NCI-H2029 treated with DMSO at 0.1 percent for 48 hours (cell line): ENCODE measurements around the gene PAAF1.
A peak's percentile ranks its signal among the peaks of the same experiment; 100 is the strongest.
"Not testable (repeated sequence)": the region's sequence is repeated elsewhere in the genome, so short reads cannot be mapped to it uniquely, and the experiment has no call there.

Experiments
- DNase-seq: peaks from one replicate; lab custom pipeline; 2025; lab: John Stamatoyannopoulos, UW

PAAF1 gene

GRCh38 chr11:73876424-73877310 is at the start of gene PAAF1, which contains the start of gene COA4:
Gene PAAF1 (plus strand): TSS chr11:73876999. CDS start chr11:73877022, 23 bp downstream.
Gene COA4 (minus strand): TSS chr11:73876846. CDS start chr11:73873378, 3,468 bp downstream.
- DNase-seq = peak; percentile 90

DNA sequence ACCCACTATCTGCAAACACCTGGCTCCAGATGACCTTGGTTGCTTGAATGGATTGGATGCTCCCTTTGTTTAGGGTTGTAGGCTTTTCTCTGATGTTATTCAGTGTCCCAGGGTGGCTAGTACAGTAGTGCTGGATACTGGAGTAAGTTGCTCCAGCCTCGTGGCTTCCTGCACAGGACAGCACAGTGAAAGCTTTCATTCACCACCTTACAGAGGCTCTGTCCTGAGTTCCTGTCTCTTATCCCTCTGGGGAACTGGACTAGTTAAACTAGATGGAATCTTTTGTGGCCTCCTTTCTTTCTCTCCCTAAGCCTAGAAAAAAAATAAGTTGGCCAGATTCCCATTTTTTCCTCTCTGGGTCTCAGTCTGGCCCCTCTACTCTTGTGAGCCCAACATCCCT is 46.5 kb upstream of the PAAF1 start:
- no peak for DNase-seq

DNA sequence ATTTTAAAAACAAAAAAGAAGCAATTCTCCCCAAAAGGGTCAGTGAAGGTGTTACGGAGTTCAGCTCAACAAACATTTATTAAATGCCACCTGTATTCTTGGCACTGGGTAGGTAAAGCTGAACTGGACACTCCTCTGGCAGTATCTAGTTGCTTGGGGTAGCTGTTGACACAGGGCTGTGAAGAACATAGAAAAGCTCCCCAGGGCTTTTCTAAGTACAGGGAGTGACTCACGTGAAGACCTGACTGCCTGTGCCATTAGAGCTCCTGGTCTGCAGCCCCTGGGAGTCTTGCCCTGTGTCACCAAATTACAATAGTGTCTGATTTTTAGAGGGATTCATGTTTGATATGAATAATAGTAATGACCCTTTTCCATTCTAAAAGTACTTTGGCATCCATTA is 43.7 kb upstream of the PAAF1 start:
- no peak for DNase-seq

DNA sequence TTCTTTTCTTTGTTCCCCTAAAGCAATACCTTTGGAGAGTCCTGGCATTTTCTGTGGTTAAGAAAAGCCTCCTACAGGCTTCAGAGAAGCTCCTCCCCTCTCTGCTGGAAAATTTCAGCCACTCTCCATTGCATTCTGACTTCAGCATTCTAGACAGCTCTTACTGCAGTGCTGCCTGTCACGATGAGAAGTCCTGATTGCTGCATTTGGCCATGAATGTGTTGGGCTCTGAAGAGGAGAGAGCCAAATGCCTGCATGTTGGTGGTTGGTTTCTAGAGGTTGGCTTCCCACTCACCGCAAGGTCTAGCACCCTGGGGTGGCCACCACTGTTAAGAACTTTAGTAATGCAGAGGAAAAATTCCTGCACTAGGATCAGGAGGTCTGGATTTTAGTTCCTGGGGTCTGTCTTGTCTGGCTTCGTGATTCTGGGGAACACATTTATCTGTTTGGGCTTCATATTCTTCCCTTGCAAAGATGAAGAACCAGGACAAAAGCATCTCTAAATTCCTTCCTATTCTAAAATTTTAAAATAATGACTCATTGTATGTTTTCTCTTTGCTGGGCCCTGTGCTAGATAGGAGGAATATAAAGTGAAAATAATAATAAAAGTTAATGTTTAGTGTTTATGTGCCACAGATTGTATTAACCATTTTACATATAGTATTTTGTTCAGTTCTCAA is 38.2 kb upstream of the PAAF1 start:
- no peak for DNase-seq

DNA sequence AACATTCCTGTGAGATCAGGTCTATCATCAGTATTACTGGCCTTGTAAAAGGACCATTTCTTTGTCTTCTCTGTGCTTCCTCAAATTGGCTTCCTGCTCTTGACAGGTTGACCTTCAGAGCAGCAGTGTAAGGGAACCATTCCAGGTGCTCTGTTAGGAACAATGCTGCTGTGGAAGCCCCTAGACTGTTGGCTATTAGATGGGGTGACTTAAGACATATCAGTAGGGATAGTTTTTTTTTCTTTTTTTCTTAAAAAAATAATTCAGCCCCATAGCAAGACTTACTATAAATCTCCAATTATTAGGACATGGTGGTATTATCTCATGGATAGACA is 37.7 kb upstream of the PAAF1 start:
- no peak for DNase-seq

- DNase-seq = no peak
Observed at GRCh38 chr11:73851046-73851764, 25.6 kb upstream of the PAAF1 start.

GRCh38 chr11:73852049-73852448 is 24.8 kb upstream of the PAAF1 start:
- no peak for DNase-seq

GRCh38 chr11:73854680-73855079 is 22.1 kb upstream of the PAAF1 start:
- DNase-seq = no peak

- DNase-seq = no peak
Observed at GRCh38 chr11:73856031-73856567, 20.7 kb upstream of the PAAF1 start.

- DNase-seq = no peak
Observed at GRCh38 chr11:73859671-73860070, 17.1 kb upstream of the PAAF1 start.

- no peak for DNase-seq
Observed at GRCh38 chr11:73860202-73860601, 16.6 kb upstream of the PAAF1 start.

- peak; percentile 21 for DNase-seq
Observed at GRCh38 chr11:73862986-73863385, 13.8 kb upstream of the PAAF1 start.

- no peak for DNase-seq
Observed at GRCh38 chr11:73866095-73866579, 10.7 kb upstream of the PAAF1 start.

GRCh38 chr11:73866586-73866996 is 10.2 kb upstream of the PAAF1 start:
- no peak for DNase-seq

- DNase-seq = peak; percentile 25
Observed at GRCh38 chr11:73869332-73869949, 7.4 kb upstream of the PAAF1 start.

DNA sequence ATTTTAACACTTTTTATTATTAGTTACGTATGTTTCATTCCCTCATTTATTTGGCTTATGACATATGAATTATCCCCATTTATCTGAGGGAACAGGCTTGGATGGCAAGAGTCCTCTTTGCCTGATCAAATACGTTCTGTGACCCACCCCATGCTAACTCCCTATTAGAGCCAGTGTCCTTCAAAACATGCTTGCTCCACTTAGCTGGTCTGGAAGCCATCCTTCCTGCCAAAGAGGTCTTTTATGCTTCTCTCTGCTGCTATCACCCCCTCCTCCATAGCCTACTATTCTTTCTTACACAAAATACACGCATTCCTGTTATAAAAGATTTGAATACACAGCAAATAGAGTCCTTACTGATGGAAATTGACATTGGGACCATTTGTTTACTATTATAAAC is 6.5 kb upstream of the PAAF1 start:
- DNase-seq = no peak

DNA sequence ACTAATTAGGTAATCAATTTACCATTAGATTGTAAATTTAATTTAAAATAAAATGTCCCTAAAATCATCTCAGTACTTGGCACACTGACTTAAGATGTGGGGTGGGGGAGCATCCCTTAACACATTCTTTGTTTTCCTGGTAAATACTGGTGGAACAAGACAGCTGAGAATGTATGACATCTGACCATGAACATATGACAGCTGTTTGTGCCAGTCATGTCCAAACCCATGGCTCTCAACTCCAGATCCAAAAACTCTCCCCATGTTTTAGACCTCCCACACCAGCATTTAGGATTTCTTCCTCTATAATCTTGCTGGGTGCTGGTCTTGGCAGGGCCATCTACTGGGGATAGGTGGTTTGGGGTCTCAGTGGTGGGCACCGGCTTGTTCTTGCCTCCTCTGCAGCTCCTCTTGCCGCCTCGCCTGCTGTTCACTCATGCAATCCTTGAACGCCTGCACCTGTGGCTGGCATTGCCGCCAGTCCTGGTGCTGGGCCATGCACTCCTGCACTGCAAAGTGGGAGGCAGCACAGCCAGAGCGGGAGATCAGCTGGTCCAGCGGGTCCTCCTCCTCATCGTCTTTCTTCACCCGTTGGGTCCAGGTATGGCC is 3.9 kb upstream of the PAAF1 start:
- no peak for DNase-seq

DNA sequence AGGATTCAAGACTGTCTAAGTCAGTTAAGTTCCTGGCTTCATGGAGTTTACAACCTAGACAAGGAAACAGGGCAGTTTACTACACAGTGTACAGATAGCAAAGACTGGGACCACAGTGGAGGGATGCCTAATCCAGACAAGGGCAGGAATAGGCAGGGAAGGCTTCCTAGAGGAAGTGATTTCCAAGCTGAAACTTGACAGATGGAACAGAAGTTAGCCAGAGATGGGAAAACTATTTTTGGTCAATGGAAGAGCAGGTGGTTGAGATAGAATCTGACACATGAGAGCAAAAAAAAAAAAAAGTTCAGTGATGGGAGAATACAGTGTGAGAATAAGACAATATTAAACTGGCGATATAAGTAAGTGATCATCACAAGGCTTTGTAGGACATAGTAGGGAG is 1.4 kb upstream of the PAAF1 start:
- DNase-seq = no peak

DNA sequence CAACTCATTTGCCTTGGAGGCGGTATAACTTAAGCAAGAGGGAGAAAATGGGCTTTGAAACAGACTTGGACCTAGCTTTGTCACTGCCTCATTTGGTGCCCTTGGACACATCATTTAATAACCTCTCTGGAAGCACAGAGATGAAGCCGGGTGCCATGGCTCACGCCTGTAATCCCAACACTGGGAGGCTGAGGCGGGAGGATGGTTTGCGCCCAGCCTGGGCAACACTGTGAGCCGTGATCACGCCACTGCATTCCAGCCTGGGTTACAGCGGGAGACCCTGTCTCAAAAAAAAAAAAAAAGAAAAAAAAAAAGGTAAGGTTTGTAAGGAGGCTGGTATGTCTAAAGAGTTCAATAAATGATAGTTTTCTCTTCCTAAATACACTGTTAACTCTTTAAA is 959 bp upstream of the PAAF1 start:
- DNase-seq = no peak

- no peak for DNase-seq
Observed at GRCh38 chr11:73878771-73879170, 2.0 kb downstream of the PAAF1 start.

DNA sequence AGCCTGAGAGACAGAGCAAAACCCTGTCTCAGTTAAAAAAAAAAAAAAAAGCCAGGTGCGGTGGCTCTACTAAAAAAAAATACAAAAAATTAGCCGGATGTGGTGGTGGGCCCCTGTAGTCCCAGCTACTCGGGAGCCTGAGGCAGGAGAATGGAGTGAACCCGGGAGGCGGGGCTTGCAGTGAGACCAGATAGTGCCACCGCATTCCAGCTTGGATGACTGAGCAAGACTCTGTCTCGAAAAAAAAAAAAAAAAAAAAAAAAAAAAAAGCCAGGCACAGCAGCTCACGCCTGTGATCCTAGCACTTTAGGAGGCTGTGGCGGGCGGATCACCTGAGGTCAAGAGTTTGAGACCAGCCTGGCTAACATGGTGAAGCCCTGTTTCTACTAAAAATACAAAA is 3.6 kb downstream of the PAAF1 start:
- DNase-seq = not testable (repeated sequence)
